NB4 (cell line): ENCODE results near the gene FLNC.

ENCODE experiments used
- MYC ChIP-seq: IDR thresholded peaks from 2 replicates; pipeline ENCODE4 v1.6.1; 2011; ENCODE audit warnings: low read depth, low read length
- POLR2A ChIP-seq: IDR thresholded peaks from 2 replicates; pipeline ENCODE4 v1.6.1; 2011; ENCODE audit warnings: mild to moderate bottlenecking; ENCODE audit not compliant: insufficient read length; ENCODE audit errors: extremely low read depth
- TF ChIP-seq, protein P1 (sequence below): IDR thresholded peaks from one replicate; pipeline ENCODE4 v1.5.1; 2012; ENCODE audit warnings: low read depth, low read length
- TF ChIP-seq, protein P2 (sequence below): IDR thresholded peaks from 2 replicates; pipeline ENCODE4 v1.6.1; 2011; ENCODE audit warnings: low read depth, low read length

DNA sequence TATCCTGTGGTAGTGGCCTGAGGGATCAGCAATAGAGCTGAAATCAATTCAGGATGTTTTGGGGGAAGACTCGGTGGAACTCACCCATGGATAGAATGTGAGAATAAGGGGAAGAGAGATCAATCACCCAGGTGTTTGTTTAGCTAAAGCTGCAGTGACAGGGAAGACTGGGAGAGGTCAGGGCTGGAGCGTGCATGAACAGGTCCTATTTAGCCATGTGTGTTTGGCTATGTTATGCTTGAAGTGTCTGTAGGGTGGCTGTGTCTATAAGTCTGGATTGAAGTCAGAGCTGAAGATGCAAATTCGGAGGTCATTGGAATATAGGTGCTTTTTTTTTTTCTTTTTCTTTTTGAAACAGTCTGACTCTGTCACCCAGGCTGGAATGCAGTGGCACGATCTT lies 37.0 kb downstream of the FLNC start:
- TF ChIP-seq MYC (no peak), POLR2A (no peak)
- TF ChIP-seq, protein P1, sequence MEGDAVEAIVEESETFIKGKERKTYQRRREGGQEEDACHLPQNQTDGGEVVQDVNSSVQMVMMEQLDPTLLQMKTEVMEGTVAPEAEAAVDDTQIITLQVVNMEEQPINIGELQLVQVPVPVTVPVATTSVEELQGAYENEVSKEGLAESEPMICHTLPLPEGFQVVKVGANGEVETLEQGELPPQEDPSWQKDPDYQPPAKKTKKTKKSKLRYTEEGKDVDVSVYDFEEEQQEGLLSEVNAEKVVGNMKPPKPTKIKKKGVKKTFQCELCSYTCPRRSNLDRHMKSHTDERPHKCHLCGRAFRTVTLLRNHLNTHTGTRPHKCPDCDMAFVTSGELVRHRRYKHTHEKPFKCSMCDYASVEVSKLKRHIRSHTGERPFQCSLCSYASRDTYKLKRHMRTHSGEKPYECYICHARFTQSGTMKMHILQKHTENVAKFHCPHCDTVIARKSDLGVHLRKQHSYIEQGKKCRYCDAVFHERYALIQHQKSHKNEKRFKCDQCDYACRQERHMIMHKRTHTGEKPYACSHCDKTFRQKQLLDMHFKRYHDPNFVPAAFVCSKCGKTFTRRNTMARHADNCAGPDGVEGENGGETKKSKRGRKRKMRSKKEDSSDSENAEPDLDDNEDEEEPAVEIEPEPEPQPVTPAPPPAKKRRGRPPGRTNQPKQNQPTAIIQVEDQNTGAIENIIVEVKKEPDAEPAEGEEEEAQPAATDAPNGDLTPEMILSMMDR: no peak
- TF ChIP-seq, protein P2, sequence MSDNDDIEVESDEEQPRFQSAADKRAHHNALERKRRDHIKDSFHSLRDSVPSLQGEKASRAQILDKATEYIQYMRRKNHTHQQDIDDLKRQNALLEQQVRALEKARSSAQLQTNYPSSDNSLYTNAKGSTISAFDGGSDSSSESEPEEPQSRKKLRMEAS: no peak
